Measurements from ENCODE around the gene LRRC75A. TPM values are rescaled to one million over a fixed set of nuclear protein-coding genes. Genes with fewer than 3 reads are reported as not detected.
A peak's percentile ranks its signal among the peaks of the same experiment; 100 is the strongest.

Gene LRRC75A
- total RNA-seq, 1 donor from 2014 or later = 1.8 TPM

- Mint-ChIP-seq H3K27ac (ENCODE audit: unreplicated experiment) (peak overlapping the region; percentile 63), H3K4me3 (ENCODE audit: unreplicated experiment) (no peak overlapping the region), H3K9me3 (ENCODE audit: unreplicated experiment) (no peaks in the 10 kb centered on the region), H3K36me3 (ENCODE audit: unreplicated experiment) (no peaks in the 10 kb centered on the region), H3K4me1 (ENCODE audit: unreplicated experiment) (peaks cover 29% of the 10 kb centered on the region), H3K27me3 (ENCODE audit: unreplicated experiment) (no peaks in the 10 kb centered on the region)
- TF ChIP-seq CTCF (IDR thresholded peaks at IDR 0.05) = no peak
- no peak for DNase-seq (ENCODE audit: extremely low spot score, unreplicated experiment)
These were observed 73.9 kb downstream of the LRRC75A start for GRCh38 chr17:16417896-16418684.

GRCh38 chr17:16417399-16417798 lies 74.6 kb downstream of the LRRC75A start:
- H3K4me1 Mint-ChIP-seq (ENCODE audit: unreplicated experiment) = peaks cover 29% of the 10 kb centered on the region
- no peaks in the 10 kb centered on the region for H3K9me3 Mint-ChIP-seq (ENCODE audit: unreplicated experiment)
- no peaks in the 10 kb centered on the region for H3K27me3 Mint-ChIP-seq (ENCODE audit: unreplicated experiment)
- no peaks in the 10 kb centered on the region for H3K36me3 Mint-ChIP-seq (ENCODE audit: unreplicated experiment)
- no peak for TF ChIP-seq CTCF (IDR thresholded peaks at IDR 0.05)
- H3K27ac Mint-ChIP-seq (ENCODE audit: unreplicated experiment) = no peak overlapping the region
- H3K4me3 Mint-ChIP-seq (ENCODE audit: unreplicated experiment) = no peak overlapping the region
- DNase-seq (ENCODE audit: extremely low spot score, unreplicated experiment) = no peak

GRCh38 chr17:16415031-16415924 lies 76.7 kb downstream of the LRRC75A start, which contains the start of gene TRPV2:
Gene TRPV2, plus strand, starts transcription at chr17:16415571. Its CDS starts 2,098 bp downstream, at chr17:16417669.
- Mint-ChIP-seq H3K36me3 (ENCODE audit: unreplicated experiment) (no peaks in the 10 kb centered on the region), H3K4me1 (ENCODE audit: unreplicated experiment) (peaks cover 24% of the 10 kb centered on the region), H3K9me3 (ENCODE audit: unreplicated experiment) (no peaks in the 10 kb centered on the region), H3K4me3 (ENCODE audit: unreplicated experiment) (no peak within 1 kb of the TSS), H3K27me3 (ENCODE audit: unreplicated experiment) (no peaks in the 10 kb centered on the region), H3K27ac (ENCODE audit: unreplicated experiment) (no peak within 1 kb of the TSS)
- TF ChIP-seq CTCF (IDR thresholded peaks at IDR 0.05) = peak; percentile 12
- no peak for DNase-seq (ENCODE audit: extremely low spot score, unreplicated experiment)

GRCh38 chr17:16407911-16408588 lies 83.9 kb downstream of the LRRC75A start:
- Mint-ChIP-seq H3K9me3 (ENCODE audit: unreplicated experiment) (no peaks in the 10 kb centered on the region), H3K4me3 (ENCODE audit: unreplicated experiment) (peak overlapping the region; percentile 28), H3K27me3 (ENCODE audit: unreplicated experiment) (no peaks in the 10 kb centered on the region), H3K36me3 (ENCODE audit: unreplicated experiment) (no peaks in the 10 kb centered on the region), H3K4me1 (ENCODE audit: unreplicated experiment) (peaks cover 6% of the 10 kb centered on the region), H3K27ac (ENCODE audit: unreplicated experiment) (peak overlapping the region; percentile 43)
- TF ChIP-seq CTCF (IDR thresholded peaks at IDR 0.05) = no peak
- no peak for DNase-seq (ENCODE audit: extremely low spot score, unreplicated experiment)
